Upper lobe of right lung (tissue), 1 donor: Measurements from ENCODE around the gene SORD. TPM values are rescaled to one million over a fixed set of nuclear protein-coding genes. Genes with fewer than 3 reads are reported as not detected.
A peak's percentile ranks its signal among the peaks of the same experiment; 100 is the strongest.

ENCODE experiments used
- ATAC-seq: fragments of 200-7000 bp; cut with Tn5 transposase; one replicate; pipeline ENCODE4 v1.9.1; 2020; ENCODE audit warnings: mild to moderate bottlenecking, moderate library complexity
- DNase-seq: peaks from one replicate; pipeline ENCODE4 v3.0.0-alpha.2; 2020
- H3K27ac ChIP-seq: fragments of 200-600 bp; one replicate; pipeline ENCODE4 v1.8.0; 2022
- H3K27me3 ChIP-seq: fragments of 200-600 bp; one replicate; pipeline ENCODE4 v1.8.0; 2022; ENCODE audit warnings: mild to moderate bottlenecking
- H3K36me3 ChIP-seq: fragments of 200-600 bp; one replicate; pipeline ENCODE4 v1.8.0; 2022
- H3K4me1 ChIP-seq: fragments of 200-600 bp; one replicate; pipeline ENCODE4 v1.8.0; 2022
- H3K4me3 ChIP-seq: fragments of 200-600 bp; one replicate; pipeline ENCODE4 v1.8.0; 2022; ENCODE audit warnings: mild to moderate bottlenecking
- H3K9me3 ChIP-seq: fragments of 200-600 bp; one replicate; pipeline ENCODE4 v1.8.0; 2022
- intact Hi-C: fragments of 100-400 bp; cut with DNase I; formaldehyde crosslinking; loops from one replicate; pipeline ENCODE4 v1.11.0; 2022
- total RNA-seq: library from RNA; stranded (reverse); fragmentation: NEBNext Ultra II Directional; extraction: Animal tissue kit (Norgen Biotek cat#: 25700); gene quantifications from one replicate; pipeline ENCODE4 v1.2.1, GENCODE V29; 2021
- TF ChIP-seq, protein P1 (sequence below): fragments of 200-600 bp; IDR thresholded peaks from one replicate; pipeline ENCODE4 v1.8.0; 2022; ENCODE audit warnings: antibody characterized with exemption
- donor health status: DM: no; HTN: yes; CAD: no; lungs with severe emphysema.

The SORD gene
- total RNA-seq, 1 donor from 2014 or later, result 7.3 TPM

DNA sequence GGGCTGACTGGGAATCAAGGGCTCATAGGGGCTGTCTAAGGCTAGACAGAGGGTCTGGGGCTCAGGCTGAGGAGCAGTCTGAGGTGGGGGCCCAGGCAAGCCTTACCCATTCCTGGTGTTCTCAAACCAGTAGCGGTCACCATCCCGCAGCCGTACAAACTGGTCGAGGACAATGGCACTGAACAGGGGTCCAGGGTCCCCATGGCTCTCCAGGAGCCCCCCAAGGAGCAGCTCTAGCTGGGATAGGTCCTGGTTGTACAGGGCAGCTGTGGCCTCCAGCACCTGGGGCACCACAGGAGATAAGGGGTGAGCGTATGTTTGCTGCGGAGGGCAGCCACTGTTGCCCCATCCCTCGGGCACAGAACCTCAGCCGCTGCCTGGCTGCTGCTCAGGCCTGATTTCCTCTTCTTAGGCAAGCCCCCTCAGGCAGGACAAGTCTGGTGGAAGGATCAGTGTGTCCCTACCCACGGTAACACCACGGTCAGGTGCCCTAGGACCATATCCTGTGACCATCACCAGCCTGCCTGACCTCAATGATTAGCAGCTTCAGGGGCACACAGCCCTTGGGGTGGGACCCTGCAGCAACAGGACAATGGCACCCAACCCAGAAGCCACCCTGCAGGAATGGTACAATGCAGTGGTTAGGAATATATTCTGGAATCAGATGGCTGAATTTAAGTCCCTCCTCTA lies 85.1 kb downstream of the SORD start:
- H3K9me3 ChIP-seq, result no peaks in the 10 kb centered on the region
- TF ChIP-seq, protein P1, sequence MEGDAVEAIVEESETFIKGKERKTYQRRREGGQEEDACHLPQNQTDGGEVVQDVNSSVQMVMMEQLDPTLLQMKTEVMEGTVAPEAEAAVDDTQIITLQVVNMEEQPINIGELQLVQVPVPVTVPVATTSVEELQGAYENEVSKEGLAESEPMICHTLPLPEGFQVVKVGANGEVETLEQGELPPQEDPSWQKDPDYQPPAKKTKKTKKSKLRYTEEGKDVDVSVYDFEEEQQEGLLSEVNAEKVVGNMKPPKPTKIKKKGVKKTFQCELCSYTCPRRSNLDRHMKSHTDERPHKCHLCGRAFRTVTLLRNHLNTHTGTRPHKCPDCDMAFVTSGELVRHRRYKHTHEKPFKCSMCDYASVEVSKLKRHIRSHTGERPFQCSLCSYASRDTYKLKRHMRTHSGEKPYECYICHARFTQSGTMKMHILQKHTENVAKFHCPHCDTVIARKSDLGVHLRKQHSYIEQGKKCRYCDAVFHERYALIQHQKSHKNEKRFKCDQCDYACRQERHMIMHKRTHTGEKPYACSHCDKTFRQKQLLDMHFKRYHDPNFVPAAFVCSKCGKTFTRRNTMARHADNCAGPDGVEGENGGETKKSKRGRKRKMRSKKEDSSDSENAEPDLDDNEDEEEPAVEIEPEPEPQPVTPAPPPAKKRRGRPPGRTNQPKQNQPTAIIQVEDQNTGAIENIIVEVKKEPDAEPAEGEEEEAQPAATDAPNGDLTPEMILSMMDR, result no peak
- H3K4me3 ChIP-seq, result no peak overlapping the region
- H3K36me3 ChIP-seq, result no peaks in the 10 kb centered on the region
- DNase-seq, result peak; percentile 49
- intact Hi-C loops, result no loop called here
- H3K27ac ChIP-seq, result no peak overlapping the region
- peaks cover 37% of the 10 kb centered on the region for H3K27me3 ChIP-seq
- H3K4me1 ChIP-seq, result peaks cover 11% of the 10 kb centered on the region
- no peak for ATAC-seq

DNA sequence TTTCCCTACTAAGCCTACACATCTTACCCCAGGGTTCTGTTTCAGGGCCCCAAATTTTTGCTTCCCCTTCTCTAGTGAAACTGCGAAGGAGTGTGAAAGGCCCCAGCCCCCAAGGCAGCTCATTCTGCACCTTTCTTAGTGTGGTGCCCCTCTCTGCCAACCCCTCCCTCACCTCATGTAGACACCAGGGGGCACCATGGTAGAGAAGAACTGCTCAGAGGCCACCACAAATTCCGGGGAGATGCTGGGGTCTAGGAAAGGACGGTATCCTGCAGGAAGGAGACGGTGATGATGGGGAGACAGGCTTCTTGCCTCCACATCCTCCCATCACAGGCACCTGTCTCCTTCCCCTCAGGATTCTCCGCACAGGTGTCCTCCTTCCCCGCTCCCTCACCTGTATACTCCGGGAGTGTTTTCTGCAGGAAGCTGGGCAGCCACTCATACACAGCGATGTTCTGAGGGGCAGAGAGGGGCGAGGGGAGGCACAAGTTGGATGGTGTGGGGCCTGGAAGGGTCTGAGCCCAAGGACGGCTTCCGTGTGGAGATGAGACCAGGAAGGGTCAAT lies 87.3 kb downstream of the SORD start:
- Histone ChIP-seq H3K4me1 (peaks cover 11% of the 10 kb centered on the region), H3K36me3 (no peaks in the 10 kb centered on the region), H3K9me3 (no peaks in the 10 kb centered on the region), H3K4me3 (no peak overlapping the region), H3K27me3 (peaks cover 60% of the 10 kb centered on the region), H3K27ac (no peak overlapping the region)
- intact Hi-C loops, result no loop called here
- TF ChIP-seq, protein P1, result no peak
- ATAC-seq, result no peak
- peak; percentile 32 for DNase-seq

DNA sequence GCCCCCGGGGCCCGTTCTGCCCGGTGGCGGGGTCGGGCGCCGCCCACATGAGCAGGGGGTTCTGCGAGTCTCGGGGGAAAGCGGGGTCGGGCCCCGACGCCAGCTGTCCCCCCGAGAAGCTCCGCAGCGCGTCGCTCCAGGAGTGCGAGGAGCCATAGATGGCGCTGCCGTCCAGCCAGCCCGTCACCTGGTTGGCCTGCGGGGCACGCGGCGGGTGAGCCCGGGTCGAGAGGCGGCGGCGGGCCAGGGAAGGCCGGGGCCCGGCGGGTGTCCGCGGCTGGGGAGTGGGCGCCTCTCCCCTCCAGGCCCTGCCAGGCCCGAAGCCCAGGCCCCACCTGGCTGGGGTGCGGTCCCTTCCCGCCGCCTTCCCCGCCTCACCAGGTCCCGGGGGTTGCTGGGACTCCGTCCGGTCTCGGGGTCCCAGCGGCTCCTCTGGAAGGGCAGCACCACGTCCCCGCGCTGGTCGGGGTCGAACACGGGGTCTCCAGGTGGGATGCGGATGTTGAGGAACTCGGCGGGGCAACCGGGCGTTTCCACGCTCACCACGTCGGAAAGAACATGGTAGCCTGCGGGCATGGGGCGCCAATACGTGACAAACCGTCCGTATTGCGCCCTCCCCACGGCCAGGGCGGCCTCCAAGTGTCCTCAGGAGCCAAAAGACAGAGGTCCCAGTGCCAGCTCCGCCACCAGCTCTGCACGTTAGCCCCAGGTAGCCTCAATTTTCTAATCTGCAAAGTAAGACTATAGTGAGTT lies 88.6 kb downstream of the SORD start:
- ATAC-seq (no peak), DNase-seq (peak; percentile 64)
- intact Hi-C loops, result no loop called here
- Histone ChIP-seq H3K36me3 (no peaks in the 10 kb centered on the region), H3K9me3 (no peaks in the 10 kb centered on the region), H3K27me3 (peaks cover 71% of the 10 kb centered on the region), H3K4me1 (peaks cover 15% of the 10 kb centered on the region), H3K4me3 (no peak overlapping the region), H3K27ac (no peak overlapping the region)
- TF ChIP-seq, protein P1, result no peak

DNA sequence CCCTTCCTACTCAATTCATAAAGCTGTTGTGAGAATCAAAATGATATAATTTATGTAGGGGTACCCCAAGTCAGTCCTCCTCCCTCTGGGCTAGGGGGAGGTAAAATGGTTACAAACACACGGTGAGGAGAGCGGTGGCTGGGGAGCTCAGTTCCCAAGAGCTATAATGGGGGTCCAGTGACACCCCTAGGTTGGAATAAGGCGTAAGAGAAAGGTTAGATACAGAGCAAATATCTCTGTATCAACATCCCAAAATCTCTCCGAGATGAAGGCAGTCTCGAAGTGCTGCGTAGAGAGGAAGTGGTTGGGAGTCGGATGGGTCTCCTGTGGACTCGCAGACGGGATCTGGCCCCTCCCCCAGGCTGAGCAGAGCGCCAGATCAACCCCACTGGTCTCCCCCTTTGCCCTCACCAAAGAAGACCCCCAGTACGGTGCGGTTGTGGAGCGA lies 89.2 kb downstream of the SORD start:
- no peak overlapping the region for H3K27ac ChIP-seq
- no peaks in the 10 kb centered on the region for H3K36me3 ChIP-seq
- intact Hi-C loops, result no loop called here
- peaks cover 77% of the 10 kb centered on the region for H3K27me3 ChIP-seq
- DNase-seq, result no peak
- H3K9me3 ChIP-seq, result no peaks in the 10 kb centered on the region
- no peak for ATAC-seq
- TF ChIP-seq, protein P1, result no peak
- peaks cover 21% of the 10 kb centered on the region for H3K4me1 ChIP-seq
- no peak overlapping the region for H3K4me3 ChIP-seq

DNA sequence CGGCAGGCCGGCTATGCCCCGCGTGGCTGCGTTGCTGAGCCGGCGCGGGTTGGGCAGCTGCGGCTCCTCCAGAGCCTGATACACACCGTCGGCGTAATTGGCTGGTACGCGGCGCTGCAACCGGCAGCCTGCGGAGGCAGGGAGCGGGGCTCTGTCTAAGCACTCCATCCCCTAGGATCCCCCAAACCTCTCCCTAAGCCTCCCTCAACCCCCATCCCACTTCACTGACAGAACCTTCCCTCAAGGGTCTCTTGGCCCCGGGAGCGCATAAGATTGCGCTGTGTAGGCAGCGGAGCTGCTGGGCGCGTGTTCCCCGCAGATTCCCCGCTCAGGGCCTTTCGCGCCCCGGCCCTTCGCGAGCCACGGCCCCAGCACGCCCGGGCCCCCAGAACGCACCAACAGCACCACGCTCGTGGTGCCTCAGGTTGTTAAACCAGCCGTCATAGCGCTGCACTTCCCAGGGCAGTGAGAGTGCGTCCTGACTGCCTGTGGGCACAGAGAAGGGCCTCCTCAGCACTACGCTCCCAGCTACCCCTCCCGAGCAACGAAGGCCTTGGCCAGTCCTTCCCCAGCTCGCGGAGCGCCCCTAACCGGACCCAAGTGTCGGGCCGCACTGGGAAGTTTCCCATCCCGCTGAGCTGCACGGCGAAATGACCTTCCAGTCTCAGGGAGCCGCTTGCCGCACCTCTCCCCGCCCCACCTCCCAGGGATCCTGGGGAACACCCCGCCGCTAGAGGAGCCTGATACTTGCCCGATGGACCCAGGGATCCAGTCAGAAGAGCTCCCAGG lies 89.8 kb downstream of the SORD start:
- no peak overlapping the region for H3K4me3 ChIP-seq
- intact Hi-C loops, result no loop called here
- TF ChIP-seq, protein P1, result no peak
- peak; percentile 65 for DNase-seq
- no peaks in the 10 kb centered on the region for H3K9me3 ChIP-seq
- peak; percentile 1 for ATAC-seq
- no peaks in the 10 kb centered on the region for H3K36me3 ChIP-seq
- peaks cover 83% of the 10 kb centered on the region for H3K27me3 ChIP-seq
- H3K27ac ChIP-seq, result no peak overlapping the region
- H3K4me1 ChIP-seq, result peaks cover 26% of the 10 kb centered on the region
